HG03378 (cell line): ENCODE measurements around the gene TMEM52.

Experiments
- ATAC-seq: cut with Tn5 transposase; IDR thresholded peaks from one replicate; pipeline ENCODE4 v1.9.1; 2021; ENCODE audit warnings: mild to moderate bottlenecking, moderate library complexity; ENCODE audit not compliant: unreplicated experiment

Gene TMEM52

DNA sequence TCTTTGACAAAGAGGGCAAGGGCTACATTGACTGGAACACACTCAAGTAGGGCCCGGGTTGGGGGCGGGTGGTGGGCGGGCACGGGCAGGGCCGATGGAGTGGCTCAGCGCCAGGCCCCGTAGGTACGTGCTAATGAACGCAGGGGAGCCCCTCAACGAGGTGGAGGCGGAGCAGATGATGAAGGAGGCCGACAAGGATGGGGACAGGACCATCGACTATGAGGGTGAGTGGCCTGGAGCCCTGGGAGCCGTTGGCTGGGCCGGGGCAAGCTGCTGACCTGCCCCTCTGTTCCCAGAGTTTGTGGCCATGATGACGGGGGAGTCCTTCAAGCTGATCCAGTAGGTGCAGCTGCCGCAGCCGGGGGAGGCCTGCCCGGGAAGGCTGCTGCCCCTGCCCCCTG, 2.2 kb downstream of the TMEM52 start:
- no peak for ATAC-seq

DNA sequence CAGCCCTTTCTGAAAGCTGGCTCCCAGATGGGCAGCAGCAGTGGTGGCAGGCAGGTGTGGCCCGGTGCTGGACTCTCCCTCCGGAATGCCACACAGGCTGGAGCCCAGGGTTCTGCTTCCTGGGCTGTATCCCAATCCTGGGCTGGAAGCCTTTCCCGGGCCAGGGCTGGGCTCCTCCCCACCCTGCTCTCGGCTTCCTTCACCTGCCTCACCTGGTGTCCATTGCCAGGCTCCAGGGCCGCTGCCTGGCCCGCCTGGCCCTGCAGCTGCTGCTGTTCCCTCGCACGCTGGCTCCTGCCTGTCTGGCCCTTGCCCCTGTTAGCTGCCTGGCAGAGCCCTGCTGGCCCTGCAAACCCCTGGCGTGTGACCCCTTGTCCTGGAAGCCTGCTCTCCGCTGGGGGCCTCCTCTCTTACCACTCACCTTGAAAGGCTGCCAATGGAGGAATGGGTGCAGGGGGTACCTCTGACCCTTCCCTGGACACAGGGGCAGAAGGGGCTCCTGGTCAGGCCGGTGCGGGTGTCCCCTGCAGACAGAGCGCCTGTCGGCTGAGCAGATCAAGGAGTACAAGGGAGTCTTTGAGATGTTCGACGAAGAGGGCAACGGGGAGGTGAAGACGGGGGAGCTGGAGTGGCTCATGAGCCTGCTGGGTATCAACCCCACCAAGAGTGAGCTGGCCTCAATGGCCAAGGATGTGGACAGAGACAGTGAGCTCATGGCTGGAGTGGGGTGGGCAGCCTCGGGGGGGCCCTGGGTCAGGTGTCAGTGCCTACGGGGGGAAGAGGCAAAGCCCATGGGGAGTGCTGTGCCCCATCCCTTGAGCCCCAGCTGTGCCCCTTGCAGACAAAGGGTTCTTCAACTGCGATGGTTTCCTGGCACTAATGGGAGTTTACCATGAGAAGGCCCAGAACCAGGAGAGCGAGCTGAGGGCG, 2.9 kb downstream of the TMEM52 start:
- ATAC-seq, result no peak

DNA sequence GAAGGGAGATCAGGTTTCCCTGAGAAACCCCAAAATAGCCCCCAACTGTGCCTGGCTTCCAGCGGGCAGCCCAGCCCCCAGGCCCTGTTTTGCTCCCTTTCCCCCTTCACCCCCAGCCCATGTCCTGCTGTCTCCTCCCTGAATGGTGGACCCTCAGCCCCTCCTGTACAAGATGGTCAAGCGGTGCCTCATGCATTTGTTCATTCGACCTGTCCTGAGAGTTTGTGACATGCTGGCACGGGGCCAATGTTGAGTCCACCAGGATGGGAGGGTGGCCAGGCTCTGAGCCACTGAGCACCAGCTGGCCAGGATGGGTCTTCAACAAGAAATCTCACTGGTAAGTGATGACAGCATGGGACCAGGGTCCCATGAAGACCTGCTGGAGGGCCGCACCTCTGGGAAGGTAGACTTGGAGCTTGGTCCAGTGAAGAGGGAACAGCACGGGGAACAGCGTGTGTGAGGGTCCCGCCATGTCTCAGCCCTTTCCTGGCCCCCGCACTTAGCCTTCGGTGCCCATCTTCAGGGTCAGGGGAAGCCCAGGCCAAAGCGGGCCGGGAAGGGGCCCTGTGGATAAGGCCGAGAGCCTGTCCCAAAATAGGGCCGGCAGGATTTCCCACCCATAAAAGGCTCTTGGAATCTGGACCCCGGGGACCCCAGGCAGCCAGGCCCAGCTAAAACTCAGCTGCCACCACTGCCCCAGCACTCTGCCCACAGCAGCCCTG, 3.9 kb downstream of the TMEM52 start, which contains the start of gene CALML6:
CALML6 (plus strand) TSS at position 290 of the 722 bp plus-strand sequence; CDS start at position 311, 21 bp downstream.
- no peak for ATAC-seq

DNA sequence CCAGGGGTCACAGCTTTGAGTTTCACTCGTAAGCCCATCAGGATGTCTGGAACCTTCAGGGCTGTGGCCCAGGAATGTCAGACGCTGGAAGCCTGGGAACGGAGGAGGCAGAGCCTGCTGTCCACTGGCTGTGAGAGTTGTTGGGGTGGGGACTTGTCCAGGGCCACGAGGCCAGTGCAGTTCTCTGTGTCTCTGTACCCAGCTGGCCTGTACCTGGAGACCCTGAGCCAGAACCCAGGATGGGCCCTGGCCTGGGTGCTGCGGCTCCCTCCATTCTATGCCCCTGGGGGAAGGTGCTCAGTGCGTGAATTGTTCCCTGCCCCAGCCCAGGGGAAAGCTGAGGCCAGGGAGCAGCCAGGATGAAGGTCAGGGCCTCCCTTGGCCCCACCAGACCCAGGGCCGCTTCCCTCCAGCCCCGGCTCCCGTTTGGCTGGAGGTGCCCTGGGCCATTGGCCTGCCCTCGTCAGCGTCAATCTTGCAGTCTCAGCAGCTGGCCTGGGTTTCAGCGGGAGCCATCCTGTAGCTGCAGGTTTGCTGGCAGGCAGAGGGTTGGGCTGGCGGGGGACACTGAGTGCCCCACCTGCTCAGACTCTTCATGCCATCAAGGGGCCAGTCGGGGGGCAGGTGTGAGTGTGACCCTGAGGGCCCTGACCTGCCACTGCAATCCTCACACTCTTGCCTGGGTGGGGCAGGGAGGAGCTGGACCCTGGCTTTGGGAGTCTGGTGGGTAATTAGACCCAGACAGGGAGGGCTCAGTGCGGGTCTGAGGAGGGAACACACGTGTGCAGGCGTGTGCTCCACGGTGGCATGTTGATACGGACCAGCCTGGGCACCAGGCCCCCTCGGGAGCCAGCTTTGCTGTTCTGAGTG, 4.7 kb downstream of the TMEM52 start:
- no peak for ATAC-seq

DNA sequence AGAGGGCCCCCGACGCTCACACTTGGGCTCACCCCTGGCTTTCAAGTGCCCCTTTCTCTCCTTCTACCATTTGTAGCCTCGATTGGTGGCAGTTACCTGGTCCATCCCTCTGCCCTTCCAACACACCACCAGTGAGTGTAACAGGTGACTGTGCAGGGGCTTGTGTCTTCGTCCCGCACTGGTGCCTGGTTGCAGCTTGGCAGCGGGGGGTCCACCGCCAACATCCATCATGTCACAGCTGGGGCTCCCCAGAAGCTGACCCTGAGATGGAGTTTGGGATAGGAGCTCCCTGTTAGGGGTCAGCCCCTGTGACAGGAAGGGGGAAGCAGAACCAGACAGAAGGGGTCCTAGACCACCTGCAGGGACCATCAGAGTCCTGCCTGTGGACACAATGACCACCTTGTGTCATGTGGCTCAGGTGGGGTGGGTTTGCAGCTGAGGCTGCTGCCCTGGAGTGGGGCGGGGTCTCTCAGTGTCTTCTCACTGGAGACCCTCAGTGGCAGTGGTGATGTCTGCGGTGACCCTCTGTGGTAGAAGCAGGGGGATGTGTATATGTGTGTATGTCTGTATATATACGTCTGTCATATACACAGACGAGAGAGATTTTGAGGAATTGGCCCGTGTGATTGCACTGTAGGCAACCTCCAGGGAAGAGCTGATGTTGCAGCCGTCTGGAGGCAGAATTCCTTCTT, 7.6 kb downstream of the TMEM52 start:
- no peak for ATAC-seq

DNA sequence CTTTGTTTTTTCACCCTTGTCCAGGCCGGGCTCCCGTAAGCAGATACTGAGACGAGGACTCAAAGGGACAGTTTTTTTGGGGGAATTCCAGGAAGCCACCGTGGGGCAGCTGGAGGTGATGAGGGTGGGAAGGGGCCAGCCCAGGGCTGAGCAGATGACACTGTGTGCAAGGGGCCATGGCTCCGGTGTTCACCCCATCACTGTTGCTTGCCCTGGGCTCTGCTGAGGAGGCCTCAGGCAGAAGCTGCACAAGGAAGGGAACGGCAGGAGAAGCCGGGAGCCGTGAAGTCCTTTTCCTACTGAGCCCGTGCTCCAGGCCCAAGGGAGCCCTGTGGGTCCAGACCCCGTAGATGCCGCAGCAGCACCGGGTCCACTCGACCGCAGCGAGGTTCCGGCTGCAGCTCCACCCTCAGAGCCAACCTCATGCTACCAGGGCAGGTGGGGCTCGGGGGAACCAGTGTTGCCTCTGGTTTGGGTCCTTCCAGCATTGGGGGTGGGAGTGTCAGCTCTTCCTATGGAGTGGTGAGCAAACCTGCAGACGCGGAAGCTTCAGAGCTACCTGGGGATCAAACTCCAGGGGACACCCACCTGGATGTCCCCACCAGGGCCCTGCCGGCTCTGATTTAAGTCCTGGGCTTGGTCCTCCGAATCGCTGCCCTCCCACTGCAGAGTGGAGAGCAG, 8.3 kb downstream of the TMEM52 start:
- no peak for ATAC-seq

DNA sequence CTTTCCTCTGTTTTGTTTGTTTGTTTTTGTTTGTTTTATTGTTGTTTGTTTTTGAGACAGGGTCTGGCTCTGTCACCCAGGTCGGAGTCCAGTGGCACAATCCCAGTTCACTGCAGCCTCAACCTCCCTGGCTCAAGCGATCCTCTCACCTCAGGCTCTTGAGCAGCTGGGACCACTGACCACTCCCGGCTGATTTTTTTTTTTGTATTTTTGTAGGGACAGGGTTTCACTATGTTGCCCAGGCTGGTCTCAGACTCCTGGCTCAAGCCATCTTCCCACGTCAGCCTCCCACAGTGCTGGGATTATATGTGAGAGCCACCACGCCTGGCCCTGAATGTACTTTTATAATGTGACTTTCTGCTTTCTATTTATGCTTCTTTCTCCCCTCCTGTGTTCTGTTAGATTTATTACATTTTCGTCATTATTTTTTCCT, 9.0 kb downstream of the TMEM52 start:
- ATAC-seq, result no peak

DNA sequence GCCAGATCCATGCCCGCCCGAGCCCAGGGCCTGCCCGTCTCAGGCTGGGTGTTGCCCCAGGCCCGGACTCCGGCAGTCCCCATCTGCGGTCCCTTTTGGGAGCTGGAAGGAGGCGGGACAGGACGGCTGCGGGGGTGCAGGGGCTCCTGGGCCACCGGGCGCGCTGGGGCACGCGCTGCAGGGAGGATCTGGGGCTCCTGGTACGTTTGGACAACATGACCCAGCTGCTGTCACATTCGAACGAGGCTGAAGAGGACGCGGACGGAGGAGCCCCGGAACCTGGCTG, 10.6 kb downstream of the TMEM52 start:
- ATAC-seq, result no peak

DNA sequence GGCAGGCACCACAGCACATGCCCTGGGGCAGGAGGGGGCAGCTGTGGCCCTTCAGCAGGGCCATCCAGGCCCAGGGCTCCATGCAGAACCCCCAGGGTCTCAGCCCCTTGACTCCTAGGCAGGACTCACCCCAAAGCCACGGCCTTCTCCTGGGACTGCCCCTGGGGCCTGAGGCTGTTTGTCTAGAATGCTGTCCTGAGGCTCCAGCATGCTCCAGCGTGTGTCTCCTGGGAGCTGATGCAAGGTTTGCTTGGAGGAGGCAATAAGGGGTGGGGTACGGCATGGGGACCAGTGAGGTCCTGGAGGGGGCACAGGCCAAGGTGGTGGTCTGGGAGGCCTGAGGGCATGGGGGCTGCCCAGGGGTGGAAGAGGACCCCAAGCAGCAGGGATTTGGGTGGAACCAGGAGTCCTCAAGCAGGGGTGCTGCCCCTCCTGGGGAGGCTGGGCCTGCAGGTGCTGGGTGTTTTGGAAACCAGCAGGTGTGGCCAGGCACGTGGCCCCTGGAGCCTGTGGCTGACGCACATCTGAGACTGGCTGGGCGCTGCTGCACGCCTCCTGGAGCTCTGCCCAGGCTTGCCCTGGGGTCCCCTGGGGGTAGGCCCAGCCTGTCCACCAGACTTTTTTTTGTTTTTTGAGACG, 11.9 kb downstream of the TMEM52 start:
- no peak for ATAC-seq

DNA sequence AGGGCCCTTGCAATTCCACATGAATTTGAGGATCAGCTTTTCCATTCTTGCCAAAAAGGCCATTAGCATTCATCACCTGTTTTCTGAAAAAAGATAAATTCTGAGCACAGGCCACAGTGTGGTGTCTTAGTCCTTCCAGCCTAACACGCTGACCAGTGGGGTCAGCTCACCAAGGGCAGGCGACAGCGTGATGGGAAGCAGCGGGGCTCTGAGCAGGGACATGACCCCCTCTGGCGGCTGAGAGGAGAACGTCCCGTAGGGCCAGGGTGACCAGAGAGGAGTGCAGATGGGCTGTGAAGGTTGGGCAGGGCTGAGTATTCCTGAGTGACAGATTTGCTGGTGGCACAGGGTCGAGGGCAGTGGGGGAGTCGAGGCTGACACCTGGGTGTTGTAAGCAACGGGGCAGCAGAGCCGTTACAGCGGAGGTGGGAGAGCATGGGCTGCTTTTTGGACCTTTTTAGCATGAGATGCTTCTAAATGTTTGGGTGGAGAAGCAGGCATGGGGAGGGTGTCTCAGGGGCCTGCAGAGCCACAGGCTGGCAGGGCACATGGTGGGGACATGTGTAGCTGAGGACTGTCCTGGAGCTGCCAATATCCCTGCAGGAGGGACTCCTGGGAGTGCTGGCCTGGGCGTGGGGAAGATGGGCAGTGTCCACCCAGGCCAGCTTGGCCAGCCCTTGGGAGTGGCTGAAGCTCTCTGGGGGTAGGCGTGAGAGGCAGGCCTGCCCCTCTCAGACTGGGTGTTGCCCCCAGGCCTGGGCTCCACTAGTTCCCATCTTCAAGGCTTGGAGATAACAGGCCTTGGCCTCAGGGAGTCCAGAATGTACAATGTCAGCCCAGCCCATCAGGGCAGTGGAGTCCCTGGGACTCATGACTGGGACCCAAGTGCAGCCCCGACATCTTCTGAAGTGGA, 12.6 kb downstream of the TMEM52 start:
- no peak for ATAC-seq

DNA sequence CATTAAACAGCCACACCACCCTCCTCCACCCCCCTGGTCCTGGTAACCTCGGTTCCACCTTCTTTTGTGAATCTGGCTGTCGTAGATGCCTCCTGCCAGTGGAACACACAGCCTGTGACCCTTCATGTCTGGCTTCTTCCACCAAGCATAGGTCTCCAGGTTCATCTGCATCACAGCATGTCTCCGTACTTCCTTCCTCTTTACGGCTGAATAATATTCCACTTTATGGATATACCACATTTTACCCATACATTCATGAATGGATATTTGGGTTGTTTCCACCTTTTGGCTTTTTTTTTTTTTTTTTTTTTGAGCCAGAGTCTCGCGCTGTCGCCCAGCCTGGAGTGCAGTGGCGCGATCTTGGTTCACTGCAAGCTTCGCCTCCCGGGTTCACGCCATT, 15.9 kb downstream of the TMEM52 start:
- no peak for ATAC-seq

DNA sequence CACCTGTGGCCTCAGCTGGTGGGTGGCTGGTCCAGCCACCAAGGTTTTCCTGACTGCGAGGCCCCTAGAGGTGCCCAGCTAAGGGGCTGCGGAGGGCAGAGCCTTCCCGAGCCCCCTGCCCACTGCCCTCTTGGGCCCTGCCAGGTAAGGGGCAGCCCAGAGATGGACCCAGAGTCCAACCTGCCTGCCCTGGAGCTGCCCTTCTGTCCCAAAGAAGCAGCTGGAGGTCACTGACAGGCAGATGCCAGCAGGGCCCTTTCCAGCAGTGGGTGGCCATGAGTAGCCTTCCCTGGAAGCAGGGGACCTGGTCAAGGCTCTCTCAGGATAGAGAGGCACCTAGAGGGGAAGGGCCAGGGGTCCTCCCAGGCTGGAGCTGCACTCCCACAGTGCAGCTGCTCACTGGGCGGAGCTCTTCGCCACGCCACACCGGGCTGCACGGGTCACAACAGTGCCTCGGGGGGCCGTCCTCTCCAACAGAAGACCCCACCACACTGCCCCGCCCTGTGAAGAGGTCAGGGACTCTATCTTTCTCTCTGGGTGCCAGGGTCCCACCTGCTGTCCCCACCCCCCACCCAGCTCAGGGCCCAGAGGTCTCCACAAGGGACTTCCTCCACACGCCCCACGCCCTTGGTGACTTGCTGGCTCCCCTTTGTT, 17.3 kb downstream of the TMEM52 start:
- no peak for ATAC-seq

DNA sequence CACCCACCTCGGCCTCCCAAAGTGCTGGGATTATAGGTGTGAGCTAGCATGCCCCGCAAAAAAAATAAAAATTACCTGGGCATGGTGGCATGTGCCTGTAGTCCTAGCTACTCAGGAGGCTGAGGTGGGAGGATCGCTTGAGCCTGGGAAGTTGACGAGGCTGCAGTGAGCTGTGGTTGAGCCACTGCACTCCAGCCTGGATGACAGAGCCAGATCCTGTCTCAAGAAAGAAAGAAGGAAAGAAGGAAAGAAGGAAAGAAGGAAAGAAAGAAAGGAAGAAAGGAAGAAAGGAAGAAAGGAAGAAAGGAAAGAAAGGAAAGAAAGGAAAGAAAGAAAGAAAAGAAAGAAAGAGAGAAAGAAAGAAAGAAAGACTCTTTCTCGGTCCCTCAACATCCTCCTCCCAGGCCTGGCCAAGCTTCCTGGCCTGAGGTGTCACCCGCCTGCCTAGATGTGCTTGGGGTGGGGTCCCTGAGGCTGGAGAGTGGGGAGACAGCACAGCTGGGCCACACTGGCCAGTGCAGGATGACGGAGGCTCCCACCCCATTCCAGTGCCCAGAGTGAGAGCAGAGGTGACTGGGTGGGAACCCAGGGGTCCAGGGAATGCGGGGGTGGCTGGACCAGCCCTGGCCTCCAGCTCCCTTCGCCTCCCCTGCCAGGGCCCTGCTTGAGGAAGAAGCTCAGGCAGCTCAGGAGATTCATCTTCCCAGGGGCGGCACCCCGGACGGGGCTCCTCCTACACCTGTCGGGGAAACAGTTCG, 18.0 kb downstream of the TMEM52 start:
- no peak for ATAC-seq

DNA sequence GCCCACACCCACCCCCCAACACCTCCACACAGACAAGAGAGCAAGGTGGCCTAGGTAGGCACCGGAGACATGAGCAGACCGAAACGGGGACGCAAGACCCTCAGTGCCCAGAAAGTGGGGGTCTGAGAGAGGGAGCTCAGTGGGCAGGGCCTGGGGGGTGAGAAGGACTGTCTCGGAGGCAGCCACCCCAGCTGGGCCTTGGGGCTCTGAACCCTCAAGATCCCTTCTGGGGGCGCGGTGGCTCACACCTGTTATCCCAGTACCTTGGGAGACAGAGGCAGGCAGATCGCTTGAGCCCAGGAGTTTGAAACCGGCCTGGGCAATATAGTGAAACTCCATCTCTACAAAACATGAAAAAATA, 19.1 kb downstream of the TMEM52 start:
- no peak for ATAC-seq

DNA sequence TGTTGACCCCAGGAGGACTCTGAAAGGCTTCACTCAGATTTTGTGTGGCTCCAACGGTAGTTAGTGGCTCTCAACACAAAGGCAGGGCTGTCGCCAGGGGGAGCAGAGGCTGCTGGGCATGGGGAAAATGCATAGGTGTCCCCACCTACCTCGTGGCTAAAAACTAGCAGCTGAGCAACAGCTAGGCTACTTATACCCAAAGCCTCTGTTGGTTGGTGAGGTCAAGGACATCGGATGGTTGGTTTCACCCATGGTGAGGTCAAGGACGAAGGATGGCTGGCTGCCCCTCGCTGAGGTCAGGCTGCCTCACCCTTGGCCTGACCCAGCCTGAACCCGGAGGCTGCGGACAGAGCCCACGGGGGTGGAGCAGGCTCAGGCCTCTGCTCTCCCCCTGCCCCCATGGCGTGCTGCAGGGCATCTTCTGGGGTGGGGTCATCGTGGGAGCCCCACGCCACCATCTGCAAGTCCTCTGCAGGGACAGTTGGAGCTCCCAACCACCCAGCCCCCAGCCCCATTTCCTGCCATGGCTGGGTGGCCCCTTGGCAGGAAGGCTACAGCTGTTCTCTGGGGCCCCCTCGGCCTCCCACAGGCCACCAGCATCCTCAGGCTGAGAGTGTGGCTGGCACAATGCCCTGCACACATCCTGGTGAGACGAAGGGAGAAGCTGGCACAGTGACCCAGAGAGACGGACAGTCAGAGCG, 19.7 kb downstream of the TMEM52 start:
- no peak for ATAC-seq

DNA sequence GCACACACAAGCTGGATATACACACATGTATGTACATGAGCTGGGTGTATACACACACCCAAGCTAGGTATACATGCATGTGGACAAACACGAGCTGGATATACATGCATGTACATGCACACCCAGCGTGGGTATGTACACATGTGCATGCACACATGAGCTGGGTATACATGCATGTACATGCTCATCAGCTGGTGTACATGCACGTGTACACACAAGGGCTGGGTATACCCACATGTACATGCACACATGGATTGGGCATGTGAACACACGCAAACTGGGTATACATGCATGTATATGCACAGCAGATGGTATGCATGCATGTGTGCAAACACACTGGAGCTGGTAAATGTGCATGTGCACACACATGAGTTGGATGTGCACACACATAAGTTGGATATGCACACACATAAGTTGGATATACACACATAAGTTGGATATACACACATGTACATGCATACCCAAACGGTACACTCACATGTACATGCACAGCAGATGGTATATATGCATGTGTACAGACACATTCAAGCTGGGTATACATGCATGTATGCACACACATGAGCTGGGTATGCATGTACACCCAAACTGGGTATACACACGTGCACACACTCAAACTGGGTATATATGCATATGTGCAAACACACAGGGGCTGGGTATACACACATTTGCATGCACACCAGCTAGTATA, 20.7 kb downstream of the TMEM52 start:
- ATAC-seq, result no peak
